SKM-1 treated with dmso at 0.1 percent for 144 hours (cell line): Measurements from ENCODE around the gene CDC7.
"Not testable (repeated sequence)": the region's sequence is repeated elsewhere in the genome, so short reads cannot be mapped to it uniquely, and the experiment has no call there.

Source experiments
- DNase-seq: peaks from one replicate; lab custom pipeline; 2025; ENCODE audit not compliant: unreplicated experiment; lab: John Stamatoyannopoulos, UW

CDC7 gene

GRCh38 chr1:91510754-91511153 is 10.1 kb downstream of the CDC7 start:
- DNase-seq, result no peak

DNA sequence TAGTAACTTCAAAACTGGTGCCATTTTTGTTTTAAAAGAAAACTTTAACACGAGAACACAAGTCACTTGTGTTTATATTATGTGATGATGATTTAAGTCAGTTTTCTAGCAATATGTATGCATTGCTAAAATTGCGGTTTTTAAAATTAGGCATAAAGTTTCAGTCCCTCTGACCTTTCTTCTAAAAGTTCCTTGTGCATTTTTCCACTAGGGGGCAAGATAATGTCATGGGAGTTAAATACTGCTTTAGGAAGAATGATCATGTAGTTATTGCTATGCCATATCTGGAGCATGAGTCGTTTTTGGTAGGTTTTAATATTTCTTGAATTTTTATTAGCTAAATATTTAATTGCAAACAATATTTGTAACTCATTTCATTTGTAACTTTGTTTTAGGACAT is 10.7 kb downstream of the CDC7 start:
- no peak for DNase-seq

- DNase-seq, result no peak
These were observed 12.5 kb downstream of the CDC7 start for GRCh38 chr1:91513160-91513559.

- no peak for DNase-seq
These were observed 13.1 kb downstream of the CDC7 start for GRCh38 chr1:91513706-91514105.

- no peak for DNase-seq
These were observed 15.3 kb downstream of the CDC7 start for GRCh38 chr1:91515994-91516393.

DNA sequence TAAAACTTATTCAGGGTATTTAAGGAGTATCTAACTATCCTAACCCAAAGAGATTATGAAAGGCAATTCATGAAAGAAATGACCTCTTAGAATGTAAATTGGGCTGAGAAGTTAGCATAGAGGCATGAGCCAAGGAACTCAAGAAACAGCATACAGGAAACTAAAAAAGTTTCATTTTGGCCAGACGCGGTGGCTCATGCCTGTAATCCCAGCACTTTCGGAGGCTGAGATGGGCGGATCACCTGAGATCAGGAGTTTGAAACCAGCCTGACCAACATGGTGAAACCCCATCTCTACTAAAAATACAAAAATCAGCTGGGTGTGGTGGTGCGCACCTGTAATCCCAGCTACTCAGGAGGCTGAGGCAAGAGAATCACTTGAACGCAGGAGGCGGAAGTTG is 16.0 kb downstream of the CDC7 start:
- not testable (repeated sequence) for DNase-seq

- DNase-seq, result not testable (repeated sequence)
These were observed 18.5 kb downstream of the CDC7 start for GRCh38 chr1:91519167-91519566.

DNA sequence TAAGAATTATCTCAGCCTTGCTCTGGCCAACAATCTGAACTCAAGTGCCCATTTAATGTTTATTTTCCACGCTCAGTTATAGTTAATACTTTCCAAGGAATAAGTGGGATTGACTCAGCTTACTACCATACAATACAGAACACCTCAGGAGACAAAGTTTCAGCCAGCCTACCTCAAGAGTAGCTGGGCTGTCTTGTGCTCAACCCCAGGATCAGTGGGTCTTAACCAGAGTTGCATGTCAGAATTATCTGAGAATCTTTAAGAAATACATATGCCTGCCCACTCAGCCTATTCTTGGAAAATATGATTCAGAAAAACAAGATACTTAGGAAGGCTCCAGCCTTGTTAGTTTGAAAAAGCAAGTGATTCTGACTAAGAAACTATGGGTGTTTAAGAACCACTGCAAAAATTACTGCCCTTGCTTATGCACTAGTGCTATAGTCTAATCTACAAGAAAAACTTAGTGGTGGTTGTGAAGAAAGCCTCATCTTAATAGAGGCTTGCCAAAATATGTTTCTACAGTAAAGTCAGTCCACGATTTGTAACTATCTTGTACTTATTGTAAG is 20.4 kb downstream of the CDC7 start:
- DNase-seq, result no peak

DNA sequence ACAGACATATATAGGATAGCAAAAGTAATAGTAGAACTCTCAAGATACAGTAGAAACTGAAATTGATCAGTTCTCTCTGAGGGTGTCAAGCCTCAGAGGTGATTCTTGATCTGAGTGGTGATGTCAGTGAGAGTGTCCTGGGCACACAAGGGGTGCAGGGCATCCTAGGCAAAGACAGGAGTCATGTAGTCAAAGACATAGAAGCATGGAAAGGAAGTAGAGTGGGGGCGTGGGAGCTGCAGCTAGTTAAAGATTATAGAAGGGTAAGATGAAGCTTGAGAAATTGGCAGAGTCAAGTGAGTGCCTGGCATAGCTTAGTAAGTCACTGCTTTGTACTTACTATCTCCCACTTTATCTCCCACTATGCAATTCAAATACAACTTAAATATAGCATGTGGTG is 22.8 kb downstream of the CDC7 start:
- DNase-seq, result no peak

- no peak for DNase-seq
These were observed 25.8 kb downstream of the CDC7 start for GRCh38 chr1:91526496-91526895.

- DNase-seq, result no peak
These were observed 26.7 kb downstream of the CDC7 start for GRCh38 chr1:91527266-91527765.

DNA sequence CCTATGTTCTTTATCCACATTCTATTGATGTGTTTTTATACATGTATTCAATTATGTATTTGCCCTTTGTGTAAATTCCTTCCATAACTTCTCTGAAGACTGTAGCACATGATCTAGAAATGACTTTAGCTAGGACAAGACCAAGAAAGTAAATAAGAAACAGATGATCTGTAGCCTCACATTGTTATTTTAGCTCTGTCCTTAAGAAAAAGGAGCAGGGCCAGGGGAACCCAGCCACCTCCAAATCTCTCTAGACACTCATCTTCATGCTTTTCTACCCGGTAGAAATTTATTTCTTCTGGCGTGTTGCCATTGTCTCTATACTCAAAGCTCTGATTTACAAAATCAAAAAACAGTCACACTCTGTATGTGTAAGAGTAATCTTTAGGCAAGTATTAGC is 27.1 kb downstream of the CDC7 start:
- DNase-seq, result no peak

GRCh38 chr1:91529856-91530255 is 29.2 kb downstream of the CDC7 start:
- no peak for DNase-seq

DNA sequence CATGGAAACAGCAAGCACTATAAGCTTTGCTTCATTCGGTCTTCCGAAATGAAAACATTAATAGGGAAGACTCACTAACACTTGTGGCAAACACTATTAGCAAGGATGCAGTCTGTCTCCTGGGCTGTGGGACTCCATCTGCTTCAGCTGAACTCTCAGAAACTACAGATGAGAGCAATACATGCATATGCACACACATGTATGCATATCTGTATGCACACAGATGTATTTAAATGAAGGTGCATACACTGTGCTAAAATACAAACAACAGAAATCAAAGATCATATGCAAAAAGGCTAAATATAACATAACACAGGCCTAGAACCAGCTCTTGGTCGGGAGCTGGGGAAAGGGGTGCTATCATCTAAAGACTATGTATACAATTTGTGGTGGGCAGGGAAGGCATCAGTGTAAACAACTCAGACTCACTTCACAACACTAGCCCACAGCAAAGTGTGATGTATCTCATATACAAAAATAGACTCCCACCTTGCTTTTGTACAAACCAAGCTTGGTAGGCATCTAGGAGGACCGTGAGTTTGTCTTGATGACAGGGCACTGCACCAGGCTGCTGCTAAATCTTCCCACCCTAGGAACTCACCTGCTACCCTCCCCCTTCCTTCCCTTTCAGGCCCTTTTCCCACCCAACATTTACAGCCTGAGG is 32.8 kb downstream of the CDC7 start:
- no peak for DNase-seq

GRCh38 chr1:91535441-91535840 is 34.8 kb downstream of the CDC7 start:
- DNase-seq, result no peak

DNA sequence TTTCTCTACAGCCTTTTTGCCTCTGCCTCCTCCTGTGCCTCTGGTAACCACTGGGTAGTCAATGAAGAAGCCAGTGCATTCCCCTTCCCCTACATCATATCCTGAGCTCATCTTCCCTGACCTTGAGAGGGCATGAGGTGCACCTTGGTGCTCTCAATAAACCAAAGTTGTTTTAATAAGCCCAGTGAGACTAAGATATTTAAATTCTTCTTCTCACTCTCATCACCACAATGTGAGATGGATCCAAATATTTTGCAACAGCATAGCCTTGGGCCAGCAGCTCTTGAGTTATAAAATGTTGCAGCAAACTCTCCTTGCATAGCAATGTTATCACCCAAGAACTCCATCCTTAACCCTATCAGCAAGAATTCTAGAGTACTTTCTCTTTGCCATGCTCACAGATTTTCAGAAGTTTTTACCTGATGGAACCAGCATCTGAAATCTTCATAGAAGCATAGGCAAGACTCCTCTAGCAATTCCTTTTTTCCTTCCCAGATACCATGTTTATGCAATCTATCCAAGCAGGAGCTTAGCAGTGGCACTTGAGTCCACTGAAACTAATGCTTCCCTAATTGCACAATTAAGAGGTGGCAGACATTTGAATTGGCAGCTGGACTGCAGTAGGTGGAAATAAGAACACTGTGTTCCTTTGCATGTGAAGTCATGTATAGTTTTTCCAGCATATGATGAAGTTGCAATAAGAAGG is 36.8 kb downstream of the CDC7 start:
- no peak for DNase-seq

DNA sequence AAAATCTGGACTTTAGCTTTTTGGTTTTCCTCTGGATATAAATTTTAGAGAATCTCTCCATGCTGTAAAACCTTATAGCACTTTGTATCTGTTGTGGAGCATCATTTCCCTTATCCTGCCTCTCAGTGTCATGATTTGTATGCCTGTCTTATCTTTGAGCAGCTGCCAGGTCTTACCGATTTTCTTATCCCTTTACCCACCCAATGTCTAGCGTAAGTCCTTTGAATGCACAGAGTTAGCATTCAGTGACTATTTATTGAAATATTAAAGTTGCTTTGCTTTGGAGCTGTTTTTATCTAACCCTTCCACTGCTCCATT is 37.3 kb downstream of the CDC7 start:
- no peak for DNase-seq

DNA sequence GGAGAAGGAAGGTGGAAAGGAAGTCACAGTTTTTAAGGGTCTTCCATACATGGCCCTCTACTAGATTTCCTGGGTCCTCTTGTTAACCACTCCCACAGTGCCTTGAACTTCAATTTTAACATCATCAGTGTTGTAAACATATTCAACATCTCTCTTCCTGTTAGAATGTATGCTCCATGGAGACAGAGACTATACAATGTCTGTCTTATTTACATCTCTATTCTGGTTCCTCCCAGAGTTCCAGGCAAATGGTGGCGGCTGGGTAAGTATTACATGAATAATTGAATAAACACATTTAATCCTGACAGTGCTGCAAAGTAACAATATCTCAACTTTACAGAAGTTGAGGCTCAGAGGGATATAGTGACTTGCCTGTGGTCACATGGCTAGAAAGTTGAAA is 40.3 kb downstream of the CDC7 start:
- DNase-seq, result no peak

- no peak for DNase-seq
These were observed 41.4 kb downstream of the CDC7 start for GRCh38 chr1:91541918-91542533.

DNA sequence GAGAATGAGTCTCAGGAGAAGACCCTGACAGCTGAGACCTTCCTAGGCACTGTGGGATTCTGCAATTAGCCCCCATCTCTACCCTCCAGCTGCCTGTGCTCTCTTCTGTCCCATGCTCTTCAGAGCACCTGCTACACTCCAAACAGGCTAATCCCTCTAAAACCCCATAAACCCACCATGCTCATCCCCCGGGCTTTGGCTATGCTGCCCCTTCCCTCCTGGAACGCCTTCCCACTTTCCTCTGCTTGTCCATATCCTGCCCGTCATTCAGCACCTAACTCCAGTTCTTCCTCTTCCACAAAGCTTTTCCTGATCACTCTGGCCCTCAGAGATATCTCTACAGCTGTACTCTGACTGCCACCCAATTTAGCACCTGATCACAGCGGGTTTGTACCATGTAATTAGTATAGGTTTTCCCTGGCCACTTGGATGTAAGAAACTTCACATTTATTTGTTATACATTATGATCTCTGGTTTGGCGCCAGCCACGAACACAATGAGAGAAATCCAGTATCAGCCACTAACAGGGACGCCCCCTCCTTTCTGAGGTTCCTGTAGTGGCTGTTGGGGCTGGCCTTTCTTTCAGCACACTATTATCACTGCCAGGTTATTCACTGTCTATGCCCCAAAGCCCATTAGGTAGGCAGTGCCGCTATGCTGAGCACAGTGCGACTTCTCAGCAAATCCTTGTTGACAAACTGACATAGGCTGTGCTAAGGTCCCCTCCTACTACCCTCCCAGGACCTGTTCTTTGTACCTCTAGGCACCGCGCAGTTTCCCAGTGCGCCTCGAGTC is 45.1 kb downstream of the CDC7 start:
- no peak for DNase-seq

DNA sequence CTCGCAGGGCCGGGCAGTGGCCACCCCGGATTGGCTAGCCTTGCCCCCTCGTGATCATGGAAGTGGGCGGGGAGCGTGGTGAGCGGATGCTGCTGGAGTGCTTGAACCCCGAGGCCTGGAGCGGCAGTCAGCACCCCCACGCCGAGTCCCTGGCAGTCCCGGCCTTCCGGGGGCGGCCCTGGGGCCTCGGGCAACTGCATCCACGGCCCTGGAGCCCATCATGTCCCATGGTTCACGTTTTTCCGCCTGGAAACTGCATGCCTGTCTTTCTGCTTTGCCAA is 45.6 kb downstream of the CDC7 start:
- no peak for DNase-seq

DNA sequence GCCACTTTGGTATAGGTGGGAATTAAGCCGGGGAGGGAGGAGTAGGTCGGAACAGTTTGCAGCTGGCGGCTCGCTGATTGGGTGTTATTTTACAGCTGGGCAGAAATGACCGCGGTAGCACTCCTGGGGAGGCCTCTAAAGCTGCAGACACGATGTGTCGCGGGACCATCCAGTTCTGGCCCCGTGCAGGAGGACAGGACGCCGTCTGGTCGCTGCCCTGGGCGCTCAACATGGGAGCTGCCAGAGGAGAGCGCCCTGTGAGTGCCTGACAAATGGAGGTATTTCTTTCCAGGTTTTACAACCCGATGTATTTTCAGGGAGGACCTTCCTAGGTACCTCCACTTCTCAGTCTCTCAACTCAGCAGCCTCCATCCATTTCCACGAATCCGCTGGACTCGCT is 46.2 kb downstream of the CDC7 start:
- DNase-seq, result no peak
